Ishikawa (cell line): ENCODE measurements around the gene ISCA2.

ENCODE experiments used
- CEBPB ChIP-seq: IDR thresholded peaks from 2 replicates; pipeline ENCODE4 v1.6.1; 2012
- CREB1 ChIP-seq: IDR thresholded peaks from 2 replicates; pipeline ENCODE4 v1.6.1; 2012; ENCODE audit warnings: low read depth
- EP300 ChIP-seq: IDR thresholded peaks from 2 replicates; pipeline ENCODE4 v1.6.1; 2012; ENCODE audit warnings: borderline replicate concordance
- RAD21 ChIP-seq: IDR thresholded peaks from 2 replicates; pipeline ENCODE4 v1.6.1; 2012; ENCODE audit warnings: low read depth
- TAF1 ChIP-seq: IDR thresholded peaks from 2 replicates; pipeline ENCODE4 v1.6.1; 2012; ENCODE audit warnings: low read depth, mild to moderate bottlenecking
- YY1 ChIP-seq: IDR thresholded peaks from 2 replicates; pipeline ENCODE4 v1.6.1; 2012; ENCODE audit warnings: low read depth
- TF ChIP-seq, protein P1 (sequence below): IDR thresholded peaks from 2 replicates; pipeline ENCODE4 v1.6.1; 2012
- TF ChIP-seq, protein P2 (sequence below): IDR thresholded peaks from 2 replicates; pipeline ENCODE4 v1.6.1; 2012
- TF ChIP-seq, protein P3 (sequence below): IDR thresholded peaks from 2 replicates; pipeline ENCODE4 v1.6.1; 2012; ENCODE audit warnings: low read depth, mild to moderate bottlenecking

DNA sequence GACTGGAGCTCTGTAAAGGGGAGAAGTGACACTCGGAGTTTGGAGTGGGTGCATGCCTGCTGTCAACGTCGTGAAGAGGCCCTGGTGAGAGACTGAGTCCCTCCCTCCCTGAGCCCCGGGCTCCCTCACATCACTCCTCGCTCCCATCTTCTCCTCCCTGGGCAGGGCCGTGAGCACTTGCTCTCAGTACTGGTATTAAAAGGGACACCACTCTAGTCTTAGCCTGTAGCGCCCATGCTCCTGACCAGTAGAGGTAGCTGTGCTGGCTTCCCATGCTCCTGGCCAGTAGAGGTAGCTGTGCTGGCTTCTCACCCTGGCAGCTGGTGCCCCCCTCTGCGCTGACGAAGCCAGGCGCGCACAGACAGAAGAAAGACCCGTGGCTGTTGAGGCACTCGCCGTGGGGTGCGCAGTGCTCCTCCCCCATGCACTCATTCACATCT lies 14.7 kb downstream of the ISCA2 start:
- TF ChIP-seq CREB1, result no peak
- TF ChIP-seq, protein P1, sequence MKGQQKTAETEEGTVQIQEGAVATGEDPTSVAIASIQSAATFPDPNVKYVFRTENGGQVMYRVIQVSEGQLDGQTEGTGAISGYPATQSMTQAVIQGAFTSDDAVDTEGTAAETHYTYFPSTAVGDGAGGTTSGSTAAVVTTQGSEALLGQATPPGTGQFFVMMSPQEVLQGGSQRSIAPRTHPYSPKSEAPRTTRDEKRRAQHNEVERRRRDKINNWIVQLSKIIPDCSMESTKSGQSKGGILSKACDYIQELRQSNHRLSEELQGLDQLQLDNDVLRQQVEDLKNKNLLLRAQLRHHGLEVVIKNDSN, result no peak
- no peak for TF ChIP-seq RAD21
- no peak for TF ChIP-seq EP300
- TF ChIP-seq, protein P2, sequence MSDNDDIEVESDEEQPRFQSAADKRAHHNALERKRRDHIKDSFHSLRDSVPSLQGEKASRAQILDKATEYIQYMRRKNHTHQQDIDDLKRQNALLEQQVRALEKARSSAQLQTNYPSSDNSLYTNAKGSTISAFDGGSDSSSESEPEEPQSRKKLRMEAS, result no peak
- TF ChIP-seq CEBPB, result no peak
- TF ChIP-seq, protein P3, sequence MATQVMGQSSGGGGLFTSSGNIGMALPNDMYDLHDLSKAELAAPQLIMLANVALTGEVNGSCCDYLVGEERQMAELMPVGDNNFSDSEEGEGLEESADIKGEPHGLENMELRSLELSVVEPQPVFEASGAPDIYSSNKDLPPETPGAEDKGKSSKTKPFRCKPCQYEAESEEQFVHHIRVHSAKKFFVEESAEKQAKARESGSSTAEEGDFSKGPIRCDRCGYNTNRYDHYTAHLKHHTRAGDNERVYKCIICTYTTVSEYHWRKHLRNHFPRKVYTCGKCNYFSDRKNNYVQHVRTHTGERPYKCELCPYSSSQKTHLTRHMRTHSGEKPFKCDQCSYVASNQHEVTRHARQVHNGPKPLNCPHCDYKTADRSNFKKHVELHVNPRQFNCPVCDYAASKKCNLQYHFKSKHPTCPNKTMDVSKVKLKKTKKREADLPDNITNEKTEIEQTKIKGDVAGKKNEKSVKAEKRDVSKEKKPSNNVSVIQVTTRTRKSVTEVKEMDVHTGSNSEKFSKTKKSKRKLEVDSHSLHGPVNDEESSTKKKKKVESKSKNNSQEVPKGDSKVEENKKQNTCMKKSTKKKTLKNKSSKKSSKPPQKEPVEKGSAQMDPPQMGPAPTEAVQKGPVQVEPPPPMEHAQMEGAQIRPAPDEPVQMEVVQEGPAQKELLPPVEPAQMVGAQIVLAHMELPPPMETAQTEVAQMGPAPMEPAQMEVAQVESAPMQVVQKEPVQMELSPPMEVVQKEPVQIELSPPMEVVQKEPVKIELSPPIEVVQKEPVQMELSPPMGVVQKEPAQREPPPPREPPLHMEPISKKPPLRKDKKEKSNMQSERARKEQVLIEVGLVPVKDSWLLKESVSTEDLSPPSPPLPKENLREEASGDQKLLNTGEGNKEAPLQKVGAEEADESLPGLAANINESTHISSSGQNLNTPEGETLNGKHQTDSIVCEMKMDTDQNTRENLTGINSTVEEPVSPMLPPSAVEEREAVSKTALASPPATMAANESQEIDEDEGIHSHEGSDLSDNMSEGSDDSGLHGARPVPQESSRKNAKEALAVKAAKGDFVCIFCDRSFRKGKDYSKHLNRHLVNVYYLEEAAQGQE, result no peak
- TF ChIP-seq YY1, result no peak
- no peak for TF ChIP-seq TAF1
